Inferior parietal cortex (tissue), 1 donor: ENCODE data around the gene VPS33B.
A peak's percentile ranks its signal among the peaks of the same experiment; 100 is the strongest.
"Not testable (repeated sequence)": the region's sequence is repeated elsewhere in the genome, so short reads cannot be mapped to it uniquely, and the experiment has no call there.

Experiments
- DNase-seq: peaks from one replicate; pipeline ENCODE4 v3.0.0-alpha.2; 2016; ENCODE audit errors: extremely low spot score

VPS33B gene

GRCh38 chr15:91031796-91032195 lies 9.4 kb upstream of the VPS33B start:
- DNase-seq = no peak

GRCh38 chr15:91027677-91028076 lies 5.3 kb upstream of the VPS33B start:
- no peak for DNase-seq

- no peak for DNase-seq
Measured at GRCh38 chr15:91023720-91024119, 1.3 kb upstream of the VPS33B start.

- peak; percentile 57 for DNase-seq
Measured at GRCh38 chr15:91022832-91023129, 387 bp upstream of the VPS33B start.

GRCh38 chr15:91021516-91022074 lies 799 bp downstream of the VPS33B start:
- DNase-seq = no peak

- no peak for DNase-seq
Measured at GRCh38 chr15:91018158-91018557, 4.2 kb downstream of the VPS33B start.

GRCh38 chr15:91017716-91018115 lies 4.7 kb downstream of the VPS33B start:
- DNase-seq = no peak

- not testable (repeated sequence) for DNase-seq
Measured at GRCh38 chr15:91013701-91014100, 8.7 kb downstream of the VPS33B start.

- DNase-seq = no peak
Measured at GRCh38 chr15:91007266-91007665, 15.1 kb downstream of the VPS33B start.

- DNase-seq = no peak
Measured at GRCh38 chr15:91001209-91001608, 21.2 kb downstream of the VPS33B start.

- no peak for DNase-seq
Measured at GRCh38 chr15:90998737-90999136, 23.7 kb downstream of the VPS33B start.

- DNase-seq = peak; percentile 96
Measured at GRCh38 chr15:90994417-90995311, 27.7 kb downstream of the VPS33B start, which contains the start of gene PRC1. Gene PRC1 (minus strand): TSS chr15:90994535. CDS start chr15:90994417, 118 bp downstream.

- no peak for DNase-seq
Measured at GRCh38 chr15:90994059-90994416, 28.4 kb downstream of the VPS33B start.

GRCh38 chr15:90991587-90992285 lies 30.7 kb downstream of the VPS33B start:
- DNase-seq = no peak

GRCh38 chr15:90990446-90990845 lies 31.9 kb downstream of the VPS33B start:
- no peak for DNase-seq

GRCh38 chr15:90989040-90989768 lies 33.2 kb downstream of the VPS33B start:
- no peak for DNase-seq

- no peak for DNase-seq
Measured at GRCh38 chr15:90988296-90988695, 34.1 kb downstream of the VPS33B start.

GRCh38 chr15:90987561-90988141 lies 34.7 kb downstream of the VPS33B start:
- no peak for DNase-seq

GRCh38 chr15:90986790-90987507 lies 35.4 kb downstream of the VPS33B start:
- DNase-seq = no peak

- DNase-seq = no peak
Measured at GRCh38 chr15:90982135-90982534, 40.3 kb downstream of the VPS33B start.

GRCh38 chr15:90981681-90982080 lies 40.7 kb downstream of the VPS33B start:
- no peak for DNase-seq
